PC-3 (cell line): ENCODE data around the gene CCDC183. TPM values are rescaled to one million over a fixed set of nuclear protein-coding genes. Genes with fewer than 3 reads are reported as not detected.
A peak's percentile ranks its signal among the peaks of the same experiment; 100 is the strongest.
"Not testable (repeated sequence)": the region's sequence is repeated elsewhere in the genome, so short reads cannot be mapped to it uniquely, and the experiment has no call there.

Experiments
- ATAC-seq: fragments of 200-7000 bp; cut with Tn5 transposase; 2 replicates; pipeline ENCODE4 v1.9.1; 2020; ENCODE audit warnings: mild to moderate bottlenecking, moderate library complexity
- BruUV-seq: library from RNA; stranded (reverse); fragments of 400-500 nt; replicated peaks from 2 replicates; lab custom pipeline; 2021; lab: Mats Ljungman, UMichigan
- CTCF ChIA-PET: fragments of 300-600 bp; sonication (Branson Sonifier 250); formaldehyde crosslinking; loops from one replicate; lab custom pipeline; 2022; ENCODE audit warnings: antibody characterized with exemption; lab: Charles Lee
- POLR2A ChIA-PET: fragments of 300-600 bp; sonication (Branson Sonifier 250); formaldehyde crosslinking; loops from one replicate; lab custom pipeline; 2022; ENCODE audit warnings: antibody characterized with exemption; ENCODE audit not compliant: unreplicated experiment; lab: Charles Lee
- DNase-seq: peaks from one replicate; pipeline ENCODE4 v3.0.0-alpha.2; 2015
- H2AFZ ChIP-seq: fragments of 300-600 bp; sonication (generic); 2 replicates; pipeline ENCODE4 v1.6.0; 2016; ENCODE audit warnings: antibody characterized with exemption, low read length
- H3F3A ChIP-seq: fragments of 300-600 bp; sonication (generic); one replicate; pipeline ENCODE4 v1.6.0; 2017; ENCODE audit warnings: antibody characterized with exemption, low read length, control low read depth, mild to moderate bottlenecking; ENCODE audit not compliant: unreplicated experiment
- H3K27ac ChIP-seq: fragments of 300-600 bp; sonication (generic); 2 replicates; pipeline ENCODE4 v1.5.1; 2016; ENCODE audit warnings: mild to moderate bottlenecking, low read length
- H3K27me3 ChIP-seq: fragments of 300-600 bp; sonication (generic); 2 replicates; pipeline ENCODE4 v1.6.1; 2016; ENCODE audit warnings: low read length, mixed read lengths
- H3K36me3 ChIP-seq: fragments of 300-600 bp; sonication (generic); 2 replicates; pipeline ENCODE4 v1.6.1; 2016; ENCODE audit warnings: low read depth, mixed run types, low read length, mixed read lengths
- H3K4me1 ChIP-seq: fragments of 300-600 bp; sonication (generic); 2 replicates; pipeline ENCODE4 v1.5.1; 2016; ENCODE audit warnings: low read length; ENCODE audit not compliant: insufficient read depth
- H3K4me2 ChIP-seq: fragments of 300-600 bp; sonication (generic); 2 replicates; pipeline ENCODE4 v1.6.0; 2016; ENCODE audit warnings: low read length
- H3K4me3 ChIP-seq: fragments of 300-600 bp; sonication (generic); 2 replicates; pipeline ENCODE4 v1.5.1; 2016; ENCODE audit warnings: mild to moderate bottlenecking, low read length, mixed read lengths
- H3K79me2 ChIP-seq: fragments of 300-600 bp; sonication (generic); 2 replicates; pipeline ENCODE4 v1.6.1; 2017; ENCODE audit warnings: low read length, mixed read lengths
- H3K9ac ChIP-seq: fragments of 300-600 bp; sonication (generic); 2 replicates; pipeline ENCODE4 v1.6.0; 2016; ENCODE audit warnings: mild to moderate bottlenecking, low read length
- H3K9me2 ChIP-seq: fragments of 300-600 bp; sonication (generic); replicated peaks from 2 replicates; pipeline ENCODE4 v1.6.1; 2016; ENCODE audit warnings: mixed run types, low read length, mixed read lengths
- H3K9me3 ChIP-seq: fragments of 300-600 bp; sonication (generic); 2 replicates; pipeline ENCODE4 v1.6.1; 2016; ENCODE audit warnings: low read length, mixed read lengths
- H4K20me1 ChIP-seq: fragments of 300-600 bp; sonication (generic); 2 replicates; pipeline ENCODE4 v1.6.1; 2016; ENCODE audit warnings: low read length, mixed read lengths
- EZH2 ChIP-seq: fragments of 300-600 bp; sonication (generic); IDR thresholded peaks from one replicate; pipeline ENCODE4 v1.6.1; 2017; ENCODE audit warnings: antibody characterized with exemption, mild to moderate bottlenecking, low read length; ENCODE audit not compliant: unreplicated experiment
- EZH2phosphoT487 ChIP-seq: fragments of 300-600 bp; sonication (generic); IDR thresholded peaks from 2 replicates; pipeline ENCODE4 v1.6.1; 2018; ENCODE audit warnings: mild to moderate bottlenecking, antibody characterized with exemption, low read length, borderline replicate concordance
- intact Hi-C: fragments of 100-400 bp; cut with micrococcal nuclease; formaldehyde crosslinking; loops from 2 replicates; pipeline ENCODE4 v1.9.0; 2023
- total RNA-seq: library from RNA; depleted of rRNA; stranded (reverse); fragments of >200 nt; gene quantifications from 2 replicates; pipeline ENCODE4 v1.2.3, GENCODE V29; 2014
- TF ChIP-seq, protein P1 (sequence below): fragments of 300-600 bp; sonication (generic); conservative IDR thresholded peaks from 2 replicates; pipeline ENCODE4 v1.5.1; 2017; ENCODE audit warnings: antibody characterized with exemption, low read depth, mild to moderate bottlenecking, low read length

The CCDC183 gene
- total RNA-seq, 1 experiment from 2014 or later, result 0.87 TPM

DNA sequence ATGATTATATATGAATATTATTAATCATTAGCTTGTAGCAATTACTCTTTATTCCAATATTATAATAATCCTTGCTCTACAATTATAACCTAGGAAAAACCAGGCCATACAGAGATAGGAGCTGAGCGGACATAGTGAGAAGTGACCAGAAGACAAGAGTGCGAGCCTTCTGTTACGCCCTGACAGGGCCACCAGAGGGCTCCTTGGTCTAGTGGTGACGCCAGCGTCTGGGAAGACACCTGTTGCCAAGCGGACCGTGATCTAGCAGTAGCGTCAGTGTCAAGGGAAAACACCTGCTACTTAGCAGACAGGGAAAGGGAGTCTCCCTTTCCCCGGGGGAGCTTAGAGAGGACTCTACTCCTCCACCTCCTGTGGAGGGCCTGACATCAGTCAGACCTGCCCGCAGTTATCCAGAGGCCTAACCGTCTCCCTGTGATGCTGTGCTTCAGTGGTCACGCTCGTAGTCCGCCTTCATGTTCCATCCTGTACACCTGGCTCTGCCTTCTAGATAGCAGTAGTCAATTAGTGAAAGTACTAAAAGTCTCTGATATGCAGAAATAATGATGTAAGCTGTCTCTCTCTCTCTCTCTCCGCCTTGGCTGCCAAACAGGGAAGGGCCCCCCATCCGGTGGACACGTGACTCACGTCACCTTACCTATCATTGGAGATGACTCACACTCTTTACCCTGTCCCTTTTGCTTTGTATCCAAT lies 29.6 kb upstream of the CCDC183 start:
- CTCF ChIA-PET, POLR2A ChIA-PET, H3F3A ChIP-seq, H3K27ac ChIP-seq, BruUV-seq, H3K27me3 ChIP-seq, H3K4me3 ChIP-seq, H3K79me2 ChIP-seq, H3K9me2 ChIP-seq, H3K9me3 ChIP-seq, H3K4me1 ChIP-seq, H4K20me1 ChIP-seq, H2AFZ ChIP-seq, H3K36me3 ChIP-seq, H3K9ac ChIP-seq, ATAC-seq: not testable (repeated sequence)
- DNase-seq, result peak; percentile 63
- intact Hi-C loops, result loop anchor here (2.0 kb wide), 1 partner anchor 18 kb away; no protein-coding TSS in a partner anchor
- TF ChIP-seq, protein P1, sequence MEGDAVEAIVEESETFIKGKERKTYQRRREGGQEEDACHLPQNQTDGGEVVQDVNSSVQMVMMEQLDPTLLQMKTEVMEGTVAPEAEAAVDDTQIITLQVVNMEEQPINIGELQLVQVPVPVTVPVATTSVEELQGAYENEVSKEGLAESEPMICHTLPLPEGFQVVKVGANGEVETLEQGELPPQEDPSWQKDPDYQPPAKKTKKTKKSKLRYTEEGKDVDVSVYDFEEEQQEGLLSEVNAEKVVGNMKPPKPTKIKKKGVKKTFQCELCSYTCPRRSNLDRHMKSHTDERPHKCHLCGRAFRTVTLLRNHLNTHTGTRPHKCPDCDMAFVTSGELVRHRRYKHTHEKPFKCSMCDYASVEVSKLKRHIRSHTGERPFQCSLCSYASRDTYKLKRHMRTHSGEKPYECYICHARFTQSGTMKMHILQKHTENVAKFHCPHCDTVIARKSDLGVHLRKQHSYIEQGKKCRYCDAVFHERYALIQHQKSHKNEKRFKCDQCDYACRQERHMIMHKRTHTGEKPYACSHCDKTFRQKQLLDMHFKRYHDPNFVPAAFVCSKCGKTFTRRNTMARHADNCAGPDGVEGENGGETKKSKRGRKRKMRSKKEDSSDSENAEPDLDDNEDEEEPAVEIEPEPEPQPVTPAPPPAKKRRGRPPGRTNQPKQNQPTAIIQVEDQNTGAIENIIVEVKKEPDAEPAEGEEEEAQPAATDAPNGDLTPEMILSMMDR, result peak; percentile 26; the same call in 1 of the 2 replicates
- H3K4me2 ChIP-seq, result peak overlapping the region; percentile 51

DNA sequence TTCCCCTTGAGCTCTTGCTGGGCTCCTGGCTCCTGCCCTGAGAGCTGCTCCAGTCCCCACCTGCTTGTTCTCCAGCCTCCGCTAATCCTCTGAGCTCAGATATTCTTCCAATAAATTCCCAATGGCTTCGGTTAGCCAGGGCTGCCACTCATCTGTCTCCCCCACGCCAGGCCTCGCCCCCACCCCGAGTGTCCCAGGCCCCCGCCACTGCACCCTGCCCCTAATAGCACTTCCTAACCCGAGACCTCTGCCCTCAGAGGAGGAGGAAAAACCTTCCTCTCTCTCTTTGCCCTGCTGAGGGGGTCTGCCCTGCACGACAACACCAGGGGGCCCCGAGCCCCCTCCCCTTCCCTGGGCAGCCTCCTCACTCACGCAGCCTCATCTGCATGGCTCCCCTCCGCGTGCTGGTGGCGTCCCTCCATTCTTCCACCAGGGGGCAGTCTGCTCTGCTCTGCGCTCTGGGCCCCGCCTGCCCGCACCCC lies 26.4 kb upstream of the CCDC183 start:
- intact Hi-C loops, result no loop called here
- no peak overlapping the region for H3K4me2 ChIP-seq
- BruUV-seq, result no TSS peak
- H4K20me1 ChIP-seq, result no peaks in the 10 kb centered on the region
- no peak overlapping the region for H3K27ac ChIP-seq
- H3K4me1 ChIP-seq, result peaks cover 3% of the 10 kb centered on the region; the same call in 1 of the 2 replicates
- DNase-seq, result peak; percentile 44
- H3F3A ChIP-seq, result no peaks in the 10 kb centered on the region
- ChIA-PET POLR2A (no interaction called here), CTCF (no interaction called here)
- no peaks in the 10 kb centered on the region for H3K36me3 ChIP-seq
- H3K9ac ChIP-seq, result no peak overlapping the region
- H3K9me3 ChIP-seq, result no peaks in the 10 kb centered on the region
- H3K4me3 ChIP-seq, result no peak overlapping the region
- H2AFZ ChIP-seq, result no peak overlapping the region
- no peaks in the 10 kb centered on the region; the same call in 1 of the 2 replicates for H3K27me3 ChIP-seq
- TF ChIP-seq EZH2, result no peak
- TF ChIP-seq, protein P1, result peak; percentile 39
- ATAC-seq, result peak; percentile 51; the same call in 1 of the 2 replicates
- no peaks in the 10 kb centered on the region for H3K79me2 ChIP-seq
- no peaks in the 10 kb centered on the region for H3K9me2 ChIP-seq

DNA sequence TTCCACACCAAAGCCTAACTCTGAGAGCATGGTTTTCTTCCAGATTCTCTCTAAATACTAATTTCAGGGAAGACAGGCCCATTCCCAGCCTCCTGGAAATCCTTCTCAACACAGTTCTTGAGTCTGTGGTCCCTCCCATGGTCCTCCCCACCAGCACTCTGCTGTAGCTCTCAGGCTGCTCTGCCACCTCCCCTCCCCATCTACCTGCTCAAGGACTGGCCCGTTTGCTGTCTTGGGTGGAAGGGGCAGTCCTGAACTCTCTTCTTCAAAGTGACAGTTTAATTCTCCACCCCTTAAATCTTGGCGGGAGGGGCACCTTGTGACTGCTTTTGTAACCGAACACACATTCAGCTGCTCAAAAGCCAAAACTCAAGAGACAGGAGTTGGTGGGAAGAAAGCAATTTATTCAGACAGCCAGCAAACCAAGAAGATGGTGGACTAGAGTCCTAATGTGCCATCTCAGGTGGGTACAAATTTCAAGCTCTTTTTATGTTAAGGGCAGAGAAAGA lies 24.2 kb upstream of the CCDC183 start:
- Histone ChIP-seq H3F3A (no peaks in the 10 kb centered on the region), H3K4me1 (peaks cover 3% of the 10 kb centered on the region; the same call in 1 of the 2 replicates), H3K4me3 (no peak overlapping the region), H3K27ac (no peak overlapping the region), H3K27me3 (no peaks in the 10 kb centered on the region; the same call in 1 of the 2 replicates), H3K4me2 (no peak overlapping the region), H4K20me1 (no peaks in the 10 kb centered on the region), H2AFZ (no peak overlapping the region), H3K9me3 (no peaks in the 10 kb centered on the region), H3K79me2 (no peaks in the 10 kb centered on the region), H3K9ac (no peak overlapping the region), H3K9me2 (no peaks in the 10 kb centered on the region), H3K36me3 (no peaks in the 10 kb centered on the region)
- no TSS peak for BruUV-seq
- no peak for ATAC-seq
- ChIA-PET POLR2A (no interaction called here), CTCF (no interaction called here)
- intact Hi-C loops, result no loop called here
- TF ChIP-seq EZH2phosphoT487 (no peak), EZH2 (no peak)
- TF ChIP-seq, protein P1, result no peak
- DNase-seq, result no peak
